ENCODE measurements around the gene CACNA1E.

The CACNA1E gene

GRCh38 chr1:181777812-181778211 is 294.5 kb downstream of the CACNA1E start:
- DNase-seq: no peak

DNA sequence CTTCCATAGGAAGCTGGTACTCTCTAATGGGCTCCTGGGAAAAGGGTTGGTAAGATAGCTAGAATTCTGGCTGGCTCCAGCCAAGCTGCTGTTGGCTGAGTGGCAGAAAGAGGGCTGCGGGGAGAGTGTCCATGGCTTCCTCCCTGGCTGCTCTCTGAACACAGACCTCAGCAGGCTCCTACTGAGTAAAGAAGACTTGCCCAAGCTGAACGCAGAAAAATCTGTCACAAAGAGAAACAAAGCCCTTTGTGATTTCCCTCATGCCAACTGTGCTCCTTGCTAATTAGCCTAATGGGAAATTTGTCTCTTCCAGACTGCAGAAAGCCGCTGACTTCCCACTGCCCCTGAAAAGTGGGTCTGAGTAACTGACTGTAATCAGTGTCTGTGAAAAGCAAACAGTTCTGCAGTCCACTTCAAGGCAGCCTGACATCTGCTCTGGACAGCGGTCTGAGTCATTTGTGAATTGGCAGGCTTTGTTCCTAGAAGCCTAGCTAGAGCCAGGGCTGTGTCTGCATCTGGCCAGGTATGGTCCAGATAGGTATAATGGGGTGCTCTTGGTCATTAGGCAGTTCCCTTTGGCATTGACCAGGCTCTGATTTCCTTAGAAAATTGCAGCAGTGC is 295.4 kb downstream of the CACNA1E start:
- no peak for DNase-seq

DNA sequence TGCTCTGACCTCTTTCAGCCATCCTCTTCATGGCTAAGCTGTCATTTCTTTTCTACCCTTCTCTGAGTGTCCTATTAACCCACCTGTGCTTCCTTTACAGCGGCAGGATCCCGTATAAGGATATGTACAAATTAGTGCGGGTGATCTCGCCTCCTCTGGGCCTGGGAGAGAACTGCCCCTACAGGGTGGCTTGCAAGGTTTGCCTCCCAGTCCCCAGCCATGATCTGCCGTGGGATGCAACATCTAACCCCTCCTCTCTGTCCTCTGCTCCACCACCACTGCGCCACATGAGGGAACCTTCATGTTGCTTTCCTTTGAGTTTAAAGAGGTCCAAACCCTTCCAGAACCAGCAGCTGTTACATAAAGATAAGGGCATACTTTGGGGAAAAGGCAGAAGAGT is 296.0 kb downstream of the CACNA1E start:
- no peak for DNase-seq

DNA sequence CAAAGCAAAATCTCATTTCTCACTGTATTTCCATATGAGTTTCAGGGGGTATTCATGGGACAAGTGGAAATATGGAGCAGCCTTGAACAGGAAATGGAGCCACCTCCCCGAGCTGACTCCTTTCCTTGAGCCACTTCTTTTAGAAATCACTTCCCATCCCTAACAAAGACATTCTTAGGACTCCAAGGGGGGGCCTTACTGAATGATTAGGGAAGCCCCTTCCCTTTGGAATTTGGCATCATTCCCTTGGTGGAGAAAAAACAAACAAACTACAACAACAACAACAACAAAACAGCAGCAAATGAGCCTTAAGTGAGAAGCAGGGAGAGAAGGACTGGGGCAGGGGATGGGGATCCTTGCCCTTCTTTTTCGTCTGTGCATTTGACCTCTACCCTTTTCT is 299.9 kb downstream of the CACNA1E start:
- no peak for DNase-seq

DNA sequence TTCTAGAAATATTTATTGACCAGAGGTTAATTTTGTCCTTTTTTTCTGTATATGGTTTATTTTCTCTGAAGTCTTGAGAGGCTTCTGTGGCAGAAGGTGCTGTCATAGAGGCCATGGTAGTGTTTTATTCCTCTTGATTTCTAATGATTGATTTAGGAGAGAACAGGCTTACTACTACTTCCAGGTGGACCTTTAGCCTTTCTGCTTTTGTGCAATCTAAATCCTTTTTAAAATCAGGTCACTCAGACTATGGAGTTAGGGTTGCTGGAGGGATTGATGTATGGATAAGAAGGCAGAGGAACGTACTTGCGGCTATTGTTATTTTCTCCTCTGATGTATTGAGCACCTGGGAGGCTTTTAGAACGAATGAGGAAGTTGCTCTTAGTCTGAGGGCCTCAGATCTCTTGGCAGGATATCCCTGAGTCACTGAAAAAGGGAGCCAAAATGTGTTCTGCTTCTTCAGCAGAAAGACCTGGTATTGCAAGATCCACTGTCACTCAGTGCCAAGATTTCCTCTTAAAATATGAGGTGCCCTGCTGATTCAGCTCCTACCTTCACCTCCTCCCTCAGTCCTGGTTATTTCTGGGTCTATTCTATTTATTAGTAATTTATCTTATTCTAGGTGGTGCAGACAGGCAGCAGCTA is 300.8 kb downstream of the CACNA1E start:
- DNase-seq: no peak

DNA sequence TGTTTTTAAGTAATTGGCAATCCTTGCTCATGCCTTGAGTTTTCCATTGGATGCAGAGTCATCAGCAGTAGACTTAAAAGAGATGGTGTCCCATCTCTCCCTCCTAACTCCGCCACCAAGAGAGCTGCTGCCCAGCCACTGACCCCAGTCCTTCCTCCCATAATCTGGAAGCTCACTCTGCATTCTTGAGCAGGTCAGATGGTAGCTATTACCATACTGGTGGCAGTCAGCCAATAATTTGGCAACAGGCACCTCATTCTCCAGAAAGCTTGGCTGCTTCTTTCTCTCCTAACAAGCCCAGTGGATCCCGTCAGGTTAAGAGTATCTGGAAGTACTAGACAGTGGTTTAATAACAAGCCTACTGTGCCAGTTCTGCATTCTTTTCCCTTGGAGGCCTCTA is 306.1 kb downstream of the CACNA1E start:
- no peak for DNase-seq

- DNase-seq: no peak
Observed at GRCh38 chr1:181791721-181792120, 308.4 kb downstream of the CACNA1E start.

DNA sequence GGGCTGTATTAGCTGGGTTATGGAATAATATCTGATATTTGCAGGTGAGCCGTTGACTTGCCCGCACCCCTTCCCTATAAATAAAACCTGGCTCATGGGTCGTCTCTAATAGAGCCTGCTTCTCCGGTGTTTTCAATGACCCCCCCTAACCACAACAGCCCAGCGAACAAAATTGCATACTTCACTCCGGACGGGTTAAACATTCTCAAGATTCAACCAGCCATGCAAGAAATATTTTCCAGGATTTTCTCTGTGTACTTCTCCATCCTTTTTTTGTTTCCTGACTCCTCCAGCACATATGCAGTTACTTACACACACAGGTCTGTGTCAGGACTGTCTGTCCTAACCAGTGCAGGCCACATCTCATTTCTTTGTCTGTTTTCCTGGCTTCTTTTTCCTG is 310.5 kb downstream of the CACNA1E start:
- DNase-seq: no peak

DNA sequence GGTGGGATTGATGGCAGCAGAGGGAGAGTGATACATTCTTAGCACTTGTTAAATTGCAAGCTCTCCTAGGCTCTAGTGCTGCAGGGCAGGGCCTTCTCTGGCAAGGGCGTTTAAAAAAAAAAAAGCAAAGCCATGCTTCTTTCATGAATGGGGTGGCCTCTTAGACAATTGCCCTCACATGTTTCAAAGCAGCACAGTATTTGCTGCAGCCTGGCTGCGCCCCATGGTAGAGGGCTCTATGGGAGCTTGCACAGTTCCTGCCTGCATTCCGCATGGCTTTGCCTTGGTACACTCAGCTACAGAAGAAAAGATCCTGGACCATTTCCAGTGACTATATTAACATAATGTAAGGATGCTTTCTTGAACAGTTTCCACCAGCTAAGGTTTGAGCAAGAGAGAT is 311.0 kb downstream of the CACNA1E start:
- DNase-seq: no peak

- DNase-seq: no peak
Observed at GRCh38 chr1:181798191-181798926, 315.0 kb downstream of the CACNA1E start.

DNA sequence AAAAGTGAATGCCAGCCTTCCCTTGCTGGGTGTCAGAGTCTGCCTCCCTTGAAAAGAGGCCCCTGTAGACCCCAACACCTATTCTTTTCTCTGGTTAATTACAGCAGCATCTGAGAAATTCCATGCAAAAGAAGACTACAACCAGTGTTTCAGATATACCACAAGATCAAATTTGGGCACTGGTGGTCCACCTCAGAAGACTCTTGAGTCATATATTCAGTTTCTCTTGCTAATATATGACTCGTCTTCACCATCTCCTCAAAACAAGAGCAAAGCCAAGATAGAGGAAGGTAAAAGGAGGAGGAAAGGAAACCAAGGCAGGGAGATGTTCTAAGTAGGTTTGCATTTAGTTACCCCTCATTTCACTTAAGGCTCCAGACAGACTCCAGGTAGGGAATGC is 318.3 kb downstream of the CACNA1E start:
- no peak for DNase-seq

DNA sequence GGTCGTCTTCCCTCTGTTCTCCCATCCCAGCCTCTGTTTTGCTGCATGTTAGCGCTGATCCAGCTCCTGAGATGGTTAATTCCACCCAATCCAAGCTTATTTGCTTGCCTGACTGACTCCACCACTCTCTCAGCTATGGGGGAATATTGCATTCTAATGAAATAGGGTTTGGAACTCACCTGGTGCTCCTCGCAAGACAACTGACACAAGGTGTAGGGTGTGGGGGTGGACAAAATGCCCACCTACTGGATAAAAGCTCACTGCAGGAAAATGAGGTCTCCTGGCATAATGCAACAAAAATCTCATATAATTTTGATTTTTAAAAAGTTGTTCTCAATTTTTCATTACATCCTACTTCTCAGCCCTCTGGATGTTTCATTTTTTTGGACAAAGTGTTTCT is 319.1 kb downstream of the CACNA1E start:
- DNase-seq: no peak

DNA sequence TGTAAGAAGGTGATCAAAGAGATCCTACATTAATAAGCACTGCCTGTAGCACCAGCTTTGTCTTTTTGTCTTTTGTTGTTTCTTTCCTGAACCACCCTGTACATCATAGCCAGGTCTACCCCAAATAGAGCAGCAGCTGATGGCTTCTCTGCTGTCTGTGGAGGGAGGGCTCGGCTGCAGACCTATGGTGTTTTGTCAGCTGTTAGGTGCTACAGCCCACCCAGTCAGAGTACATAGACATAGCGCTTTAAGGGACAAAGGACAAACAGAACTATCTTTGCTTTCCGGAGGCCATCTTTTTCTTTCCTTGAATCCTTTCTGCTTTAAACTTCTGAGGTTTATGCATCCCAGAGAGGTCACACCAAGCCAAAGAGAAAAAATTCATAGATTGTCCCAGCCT is 320.1 kb downstream of the CACNA1E start:
- DNase-seq: no peak

DNA sequence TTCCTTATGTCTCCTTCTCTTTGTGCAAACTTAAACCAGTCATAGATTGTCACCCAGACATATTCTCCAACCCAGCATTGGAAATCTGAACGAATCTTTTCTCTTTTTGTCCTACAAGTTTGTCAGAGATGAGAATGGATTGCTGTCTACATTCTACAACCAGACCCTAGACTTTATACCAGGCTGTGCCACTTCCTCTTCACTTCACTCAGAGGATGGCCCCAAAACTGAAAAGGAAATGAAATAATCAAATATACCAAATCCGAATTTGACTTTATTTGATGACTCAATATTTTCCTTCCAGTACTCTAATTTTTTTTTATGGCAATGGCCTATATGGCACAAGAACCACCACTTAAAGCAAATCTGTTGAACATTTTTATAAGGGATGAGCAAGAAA is 321.7 kb downstream of the CACNA1E start:
- DNase-seq: no peak

DNA sequence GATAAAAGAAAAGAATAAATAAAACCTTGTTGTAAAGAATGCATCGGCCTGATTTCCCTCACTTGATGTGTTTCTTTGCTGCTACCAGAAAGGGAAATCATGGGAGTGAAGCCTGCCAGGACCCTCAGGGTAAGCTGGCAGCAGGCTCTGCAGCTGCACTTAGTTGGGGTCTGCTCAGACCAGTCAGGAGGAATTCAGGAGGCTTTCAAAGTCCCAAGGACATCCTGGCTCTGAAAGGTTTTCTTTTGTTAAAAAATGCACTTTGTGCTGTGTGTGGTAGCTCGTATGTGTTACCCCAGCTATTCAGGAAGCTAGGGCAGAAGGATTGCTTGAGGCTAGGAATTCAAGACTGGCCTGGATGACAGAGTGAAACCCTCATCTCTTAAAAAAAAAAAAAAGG is 323.4 kb downstream of the CACNA1E start:
- DNase-seq: no peak

DNA sequence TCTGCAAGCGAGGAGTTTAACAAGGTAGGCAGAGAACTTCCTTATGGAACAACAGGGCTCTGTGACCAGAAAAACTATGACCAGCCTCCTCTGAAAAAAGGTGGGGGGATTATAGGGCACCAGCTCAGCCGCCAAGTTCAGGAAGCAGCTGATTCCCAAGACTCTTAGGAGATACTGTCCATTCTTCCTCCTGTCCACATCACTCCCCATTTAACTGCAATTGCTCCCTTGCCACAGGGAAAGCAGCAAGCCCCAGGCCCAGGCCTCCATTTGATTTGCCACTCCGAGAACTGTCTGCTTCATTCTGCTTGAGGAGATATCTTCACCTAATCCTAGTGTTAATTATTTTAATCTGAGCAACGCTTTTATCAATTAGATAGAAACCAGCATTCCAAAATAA is 323.9 kb downstream of the CACNA1E start:
- no peak for DNase-seq

- DNase-seq: no peak
Observed at GRCh38 chr1:181809991-181810545, 326.8 kb downstream of the CACNA1E start.

DNA sequence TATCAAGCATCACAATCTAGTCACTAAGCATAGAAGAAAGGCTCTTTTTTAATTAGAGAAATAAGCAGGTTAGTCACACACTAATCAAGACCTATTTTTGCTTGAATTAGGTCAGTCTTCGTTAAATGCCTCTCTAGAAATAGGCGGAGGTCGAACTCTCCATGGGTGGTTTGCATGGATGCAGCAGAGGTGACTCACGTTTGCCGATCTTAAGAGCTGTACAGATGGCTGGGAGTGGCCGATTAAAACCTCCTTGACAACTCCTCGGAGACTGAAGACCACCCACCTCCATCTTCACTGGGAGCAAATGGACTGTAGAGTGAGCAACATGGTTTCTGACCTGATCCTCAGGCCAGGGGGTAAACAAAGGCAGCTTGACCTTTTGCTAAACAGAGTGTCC is 328.9 kb downstream of the CACNA1E start:
- no peak for DNase-seq

DNA sequence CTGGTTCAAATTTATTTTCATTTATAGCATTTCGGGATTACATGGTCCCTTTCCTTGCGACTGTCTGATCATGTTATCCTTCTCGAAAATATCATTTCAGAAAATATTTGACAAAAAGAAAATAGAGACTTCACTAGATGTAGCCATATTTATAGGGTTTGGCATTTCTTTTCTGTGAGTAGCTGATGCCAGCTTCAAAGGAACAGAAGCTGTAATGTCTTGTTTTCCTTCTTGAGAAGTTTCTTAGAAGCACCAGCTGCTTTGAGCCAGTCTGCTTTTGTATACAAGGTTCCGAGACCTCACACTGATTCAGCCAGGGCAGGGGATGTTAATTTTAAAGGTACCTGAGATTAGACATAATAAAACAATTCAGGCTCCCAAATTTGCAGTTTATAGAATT is 329.9 kb downstream of the CACNA1E start:
- no peak for DNase-seq

DNA sequence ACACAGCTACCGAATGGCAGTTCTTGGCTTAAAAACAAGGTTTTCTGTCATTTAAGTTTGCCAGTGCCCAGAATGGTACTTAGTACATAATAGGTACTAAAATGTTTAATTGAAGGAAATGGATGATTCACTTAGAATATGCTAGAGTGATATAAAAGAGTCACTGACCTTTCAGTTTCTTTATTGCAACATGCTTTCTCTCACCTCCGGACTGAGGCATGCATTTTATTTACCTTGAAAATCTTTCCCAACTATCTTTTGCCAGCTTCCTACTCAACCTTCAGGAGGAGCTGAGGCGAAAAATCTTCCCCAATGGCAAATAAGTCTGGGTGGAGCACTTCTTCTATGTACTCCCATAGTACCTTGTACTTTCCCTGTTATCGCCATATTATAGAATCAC is 333.3 kb downstream of the CACNA1E start:
- DNase-seq: no peak

DNA sequence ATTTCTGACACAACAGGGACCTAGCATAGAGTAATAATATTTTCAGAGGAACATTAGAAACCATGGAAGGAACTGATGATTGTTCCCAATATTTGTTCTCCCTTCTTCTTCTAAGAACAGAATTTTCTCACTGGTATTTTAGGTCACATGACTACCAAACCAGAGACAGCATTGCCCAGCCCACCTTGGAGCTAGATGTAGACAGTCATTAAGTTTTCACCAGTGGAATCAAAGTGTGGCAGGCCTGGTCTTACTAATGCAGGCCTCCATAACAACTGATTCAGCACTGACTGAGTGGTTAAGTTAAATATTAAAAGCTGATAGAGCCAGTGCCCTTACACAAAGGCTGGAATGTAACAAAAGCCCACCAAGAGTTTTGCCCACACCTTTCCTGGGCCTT is 333.8 kb downstream of the CACNA1E start:
- DNase-seq: no peak

DNA sequence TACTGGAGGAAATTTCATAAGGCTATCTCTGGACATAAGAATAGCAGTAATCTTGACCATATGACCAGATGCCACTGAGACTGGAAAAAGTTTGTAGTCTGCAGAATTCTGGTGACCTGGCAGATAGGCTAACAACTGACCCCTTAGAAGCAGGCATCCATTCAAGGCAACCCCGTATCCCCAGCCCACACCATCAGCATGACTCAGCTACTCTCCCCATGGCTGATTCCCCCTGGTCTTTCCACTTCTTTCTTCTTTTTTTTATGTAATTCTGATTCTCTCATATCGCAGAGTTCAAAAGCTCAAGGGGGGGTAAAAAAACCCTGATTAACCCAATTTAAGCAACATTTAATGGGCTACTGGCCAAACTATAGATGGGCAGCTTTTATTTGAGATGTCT is 335.1 kb downstream of the CACNA1E start:
- no peak for DNase-seq

- DNase-seq: no peak
Observed at GRCh38 chr1:181818943-181819342, 335.6 kb downstream of the CACNA1E start.

DNA sequence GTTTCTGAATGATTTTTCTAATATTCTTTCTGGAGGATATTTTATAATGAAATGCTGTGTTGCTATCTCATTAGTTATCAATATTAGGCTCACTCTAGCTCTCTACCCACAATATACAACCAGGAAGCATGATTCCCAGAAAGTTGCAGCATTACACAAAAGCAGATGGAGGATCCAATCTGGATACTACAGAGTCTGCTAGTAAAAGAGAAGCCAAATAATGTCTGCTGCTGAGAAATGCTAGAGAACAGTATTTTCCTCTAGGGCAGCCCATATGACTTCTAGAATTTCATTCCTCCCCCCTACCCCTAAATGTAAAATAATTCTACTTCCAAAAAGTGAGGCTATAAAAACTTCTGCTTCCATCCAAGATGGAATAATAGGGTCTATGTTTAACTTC is 338.4 kb downstream of the CACNA1E start:
- no peak for DNase-seq
